ENCODE data around the gene PRR33.

- no peak for TF ChIP-seq POLR2A (IDR thresholded peaks at IDR 0.05; ENCODE audit: low read depth)
- TF ChIP-seq CTCF (IDR thresholded peaks at IDR 0.05): no peak
- no peak for TF ChIP-seq POLR2AphosphoS5 (IDR thresholded peaks at IDR 0.05)
- no peak for TF ChIP-seq EP300 (IDR thresholded peaks at IDR 0.05)
Observed at GRCh38 chr11:1896468-1896867, 4.8 kb upstream of the PRR33 start.

Measured in esophagus muscularis mucosa (tissue), 4 donors.